ENCODE measurements around the gene SPNS1. TPM values are rescaled to one million over a fixed set of nuclear protein-coding genes. Genes with fewer than 3 reads are reported as not detected.
"Not testable (repeated sequence)": the region's sequence is repeated elsewhere in the genome, so short reads cannot be mapped to it uniquely, and the experiment has no call there.

SPNS1 gene
- total RNA-seq, 1 donor from 2014 or later, result 11.6 TPM

DNA sequence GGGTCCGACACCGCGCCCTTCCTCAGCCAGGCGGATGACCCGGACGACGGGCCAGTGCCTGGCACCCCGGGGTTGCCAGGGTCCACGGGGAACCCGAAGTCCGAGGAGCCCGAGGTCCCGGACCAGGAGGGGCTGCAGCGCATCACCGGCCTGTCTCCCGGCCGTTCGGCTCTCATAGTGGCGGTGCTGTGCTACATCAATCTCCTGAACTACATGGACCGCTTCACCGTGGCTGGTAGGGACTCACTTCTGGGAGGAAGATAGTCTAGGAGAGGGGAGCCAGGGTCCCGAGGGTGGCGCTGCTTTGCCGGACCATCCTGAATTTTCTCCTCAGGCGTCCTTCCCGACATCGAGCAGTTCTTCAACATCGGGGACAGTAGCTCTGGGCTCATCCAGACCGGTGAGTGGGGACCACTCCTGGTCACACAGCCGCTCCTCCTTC, 601 bp downstream of the SPNS1 start:
- H3K36me3 ChIP-seq, result no peaks in the 10 kb centered on the region
- H3K27ac Mint-ChIP-seq, result no peak overlapping the region

DNA sequence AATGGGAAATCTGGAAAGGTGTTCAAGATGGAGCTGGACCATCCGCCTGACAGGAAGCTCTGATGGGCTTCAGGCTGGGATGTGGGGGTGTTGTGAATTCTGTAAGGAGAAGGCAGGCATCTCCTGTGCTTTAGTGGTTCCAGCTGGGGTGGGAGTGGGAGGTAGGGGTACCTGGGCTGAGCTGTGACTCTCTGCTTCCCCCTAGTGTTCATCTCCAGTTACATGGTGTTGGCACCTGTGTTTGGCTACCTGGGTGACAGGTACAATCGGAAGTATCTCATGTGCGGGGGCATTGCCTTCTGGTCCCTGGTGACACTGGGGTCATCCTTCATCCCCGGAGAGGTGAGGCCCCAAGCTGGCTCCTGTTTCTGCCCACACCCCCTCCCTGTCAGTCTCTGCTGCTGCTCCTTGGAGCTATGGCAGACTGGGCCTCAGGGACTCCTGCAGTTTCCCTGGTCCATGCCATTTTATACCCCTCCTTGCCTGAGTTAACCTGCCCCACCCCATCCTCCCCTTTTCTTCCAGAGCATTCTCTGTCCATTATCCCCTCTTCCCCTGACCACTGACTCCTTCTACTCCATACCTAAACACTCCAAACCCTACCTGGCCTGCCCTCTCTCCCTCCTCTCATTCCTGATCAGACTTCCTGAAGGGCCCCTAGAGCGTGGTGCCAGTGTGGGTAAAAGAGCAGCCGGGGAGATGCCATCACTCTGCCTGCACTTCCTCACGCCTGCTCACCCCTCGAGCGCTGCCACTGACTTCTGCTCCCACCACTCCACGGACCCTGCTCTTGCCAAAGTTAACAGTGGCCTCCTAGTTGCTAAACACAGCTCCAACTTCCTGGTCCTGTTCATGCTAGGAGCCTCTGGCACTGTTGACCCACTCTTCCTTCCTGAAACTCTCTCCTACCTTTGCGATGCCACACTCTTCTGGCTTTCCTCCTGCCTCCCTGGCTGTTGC, 3.4 kb downstream of the SPNS1 start:
- Histone ChIP-seq H3K36me3 (no peaks in the 10 kb centered on the region), H3K4me2 (no peak overlapping the region), H3K79me2 (ENCODE audit: low read depth) (peaks cover 12% of the 10 kb centered on the region), H3K9me3 (ENCODE audit: low read depth) (no peaks in the 10 kb centered on the region), H3K9ac (no peak overlapping the region), H3K4me1 (peaks cover 5% of the 10 kb centered on the region), H2AFZ (replicated peaks) (no peak overlapping the region), H3F3A (ENCODE audit: low read depth) (peaks cover 8% of the 10 kb centered on the region), H3K4me3 (no peak overlapping the region), H3K27me3 (no peaks in the 10 kb centered on the region), H3K27ac (no peak overlapping the region), H4K20me1 (ENCODE audit: low read depth) (no peaks in the 10 kb centered on the region)
- Mint-ChIP-seq H3K27me3 (ENCODE audit: insufficient read depth, low read depth) (no peaks in the 10 kb centered on the region), H3K9me3 (no peaks in the 10 kb centered on the region), H3K4me3 (peak overlapping the region; percentile 39), H3K4me1 (peaks cover 11% of the 10 kb centered on the region), H3K27ac (no peak overlapping the region), H3K36me3 (peaks cover 2% of the 10 kb centered on the region)
- peak; percentile 43 for DNase-seq (ENCODE audit: low spot score)
- TF ChIP-seq EZH2 (IDR thresholded peaks at IDR 0.05) (no peak), EZH2phosphoT487 (IDR thresholded peaks at IDR 0.05) (no peak)
- TF ChIP-seq, protein P1, sequence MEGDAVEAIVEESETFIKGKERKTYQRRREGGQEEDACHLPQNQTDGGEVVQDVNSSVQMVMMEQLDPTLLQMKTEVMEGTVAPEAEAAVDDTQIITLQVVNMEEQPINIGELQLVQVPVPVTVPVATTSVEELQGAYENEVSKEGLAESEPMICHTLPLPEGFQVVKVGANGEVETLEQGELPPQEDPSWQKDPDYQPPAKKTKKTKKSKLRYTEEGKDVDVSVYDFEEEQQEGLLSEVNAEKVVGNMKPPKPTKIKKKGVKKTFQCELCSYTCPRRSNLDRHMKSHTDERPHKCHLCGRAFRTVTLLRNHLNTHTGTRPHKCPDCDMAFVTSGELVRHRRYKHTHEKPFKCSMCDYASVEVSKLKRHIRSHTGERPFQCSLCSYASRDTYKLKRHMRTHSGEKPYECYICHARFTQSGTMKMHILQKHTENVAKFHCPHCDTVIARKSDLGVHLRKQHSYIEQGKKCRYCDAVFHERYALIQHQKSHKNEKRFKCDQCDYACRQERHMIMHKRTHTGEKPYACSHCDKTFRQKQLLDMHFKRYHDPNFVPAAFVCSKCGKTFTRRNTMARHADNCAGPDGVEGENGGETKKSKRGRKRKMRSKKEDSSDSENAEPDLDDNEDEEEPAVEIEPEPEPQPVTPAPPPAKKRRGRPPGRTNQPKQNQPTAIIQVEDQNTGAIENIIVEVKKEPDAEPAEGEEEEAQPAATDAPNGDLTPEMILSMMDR (IDR thresholded peaks at IDR 0.05), result peak; percentile 64

More for the DNA sequence above, 601 bp downstream of the SPNS1 start:
- H3K9ac ChIP-seq, result peak overlapping the region; percentile 84
- peaks cover 11% of the 10 kb centered on the region for H3K4me1 Mint-ChIP-seq
- TF ChIP-seq, protein P1 (IDR thresholded peaks at IDR 0.05), result no peak
- TF ChIP-seq EZH2 (IDR thresholded peaks at IDR 0.05) (no peak), EZH2phosphoT487 (IDR thresholded peaks at IDR 0.05) (no peak)
- H3K4me3 Mint-ChIP-seq, result peak overlapping the region; percentile 95
- H3K4me3 ChIP-seq, result peak overlapping the region; percentile 87
- peaks cover 12% of the 10 kb centered on the region for H3K79me2 ChIP-seq (ENCODE audit: low read depth)
- peak overlapping the region; percentile 92 for H2AFZ ChIP-seq (replicated peaks)
- no peaks in the 10 kb centered on the region for H3K9me3 Mint-ChIP-seq
- H3K27ac ChIP-seq, result no peak overlapping the region
- peak; percentile 18 for DNase-seq (ENCODE audit: low spot score)
- H3K9me3 ChIP-seq (ENCODE audit: low read depth), result no peaks in the 10 kb centered on the region
- H3F3A ChIP-seq (ENCODE audit: low read depth), result peaks cover 8% of the 10 kb centered on the region
- peaks cover 2% of the 10 kb centered on the region for H3K36me3 Mint-ChIP-seq
- peaks cover 5% of the 10 kb centered on the region for H3K4me1 ChIP-seq
- no peaks in the 10 kb centered on the region for H3K27me3 ChIP-seq
- peak overlapping the region; percentile 86 for H3K4me2 ChIP-seq
- peaks cover under 1% of the 10 kb centered on the region for H3K27me3 Mint-ChIP-seq (ENCODE audit: insufficient read depth, low read depth)
- no peaks in the 10 kb centered on the region for H4K20me1 ChIP-seq (ENCODE audit: low read depth)

DNA sequence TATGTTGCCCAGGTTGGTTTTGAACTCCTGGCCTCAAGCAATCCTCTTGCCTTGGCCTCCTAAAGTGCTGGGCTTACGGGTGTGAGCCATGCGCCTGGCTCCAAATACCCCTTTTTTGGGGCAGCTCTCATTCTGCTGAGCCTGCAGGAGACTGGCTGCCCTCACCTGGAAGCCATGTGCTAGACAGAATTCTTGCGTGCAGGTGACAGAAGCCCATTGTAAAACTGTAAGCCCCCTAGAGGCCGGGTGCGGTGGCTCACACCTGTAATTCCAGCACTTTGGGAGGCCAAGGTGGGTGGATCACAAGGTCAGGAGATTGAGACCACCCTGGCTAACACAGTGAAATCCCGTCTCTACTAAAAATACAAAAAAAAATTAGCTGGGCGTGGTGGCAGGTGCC, 5.8 kb downstream of the SPNS1 start:
- not testable (repeated sequence) for DNase-seq (ENCODE audit: low spot score)

DNA sequence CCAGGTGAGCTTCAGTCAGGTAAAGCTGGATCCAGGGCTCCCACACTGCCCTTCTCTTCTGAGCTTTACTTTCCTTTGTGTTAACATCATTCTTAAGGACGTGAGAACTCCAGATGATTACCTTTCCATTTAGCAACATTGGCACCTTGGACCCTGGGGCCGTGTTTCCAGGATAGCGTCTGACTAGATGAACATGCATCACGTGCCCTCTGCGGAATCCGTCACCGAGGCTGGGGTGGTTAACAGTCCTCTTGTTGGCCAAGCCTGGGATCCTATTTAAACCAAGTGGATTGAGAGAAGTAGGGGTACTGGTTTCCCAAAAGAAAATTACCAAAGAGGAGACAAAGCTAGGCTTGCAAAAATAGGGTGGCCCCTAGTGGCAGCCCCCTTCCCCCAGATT, 6.4 kb downstream of the SPNS1 start:
- H3K79me2 ChIP-seq (ENCODE audit: low read depth), result peaks cover under 1% of the 10 kb centered on the region
- TF ChIP-seq EZH2phosphoT487 (IDR thresholded peaks at IDR 0.05) (no peak), EZH2 (IDR thresholded peaks at IDR 0.05) (no peak)
- TF ChIP-seq, protein P1 (IDR thresholded peaks at IDR 0.05), result no peak
- no peak overlapping the region for H3K4me3 Mint-ChIP-seq
- no peaks in the 10 kb centered on the region for H3K4me1 ChIP-seq
- no peaks in the 10 kb centered on the region for H3K9me3 ChIP-seq (ENCODE audit: low read depth)
- H3K4me1 Mint-ChIP-seq, result no peaks in the 10 kb centered on the region
- peaks cover 8% of the 10 kb centered on the region for H3K36me3 Mint-ChIP-seq
- no peaks in the 10 kb centered on the region for H4K20me1 ChIP-seq (ENCODE audit: low read depth)
- H3K4me3 ChIP-seq, result no peak overlapping the region
- no peak overlapping the region for H3K27ac ChIP-seq
- no peaks in the 10 kb centered on the region for H3K9me3 Mint-ChIP-seq
- no peaks in the 10 kb centered on the region for H3F3A ChIP-seq (ENCODE audit: low read depth)
- H3K36me3 ChIP-seq, result no peaks in the 10 kb centered on the region
- DNase-seq (ENCODE audit: low spot score), result no peak
- H3K27ac Mint-ChIP-seq, result no peak overlapping the region
- no peaks in the 10 kb centered on the region for H3K27me3 ChIP-seq
- no peak overlapping the region for H3K9ac ChIP-seq
- no peaks in the 10 kb centered on the region for H3K27me3 Mint-ChIP-seq (ENCODE audit: insufficient read depth, low read depth)
- no peak overlapping the region for H2AFZ ChIP-seq (replicated peaks)
- H3K4me2 ChIP-seq, result no peak overlapping the region

More for the DNA sequence above, 5.8 kb downstream of the SPNS1 start:
- not testable (repeated sequence) for H3K4me1 ChIP-seq; H3K9me3 ChIP-seq (ENCODE audit: low read depth); H2AFZ ChIP-seq (replicated peaks); H3K27me3 ChIP-seq; H3K27me3 Mint-ChIP-seq (ENCODE audit: insufficient read depth, low read depth); H3K79me2 ChIP-seq (ENCODE audit: low read depth); H3K36me3 ChIP-seq; H3K36me3 Mint-ChIP-seq; H3F3A ChIP-seq (ENCODE audit: low read depth); H3K27ac Mint-ChIP-seq; H3K9ac ChIP-seq; H3K4me2 ChIP-seq; H4K20me1 ChIP-seq (ENCODE audit: low read depth); H3K4me3 ChIP-seq; H3K27ac ChIP-seq; H3K4me1 Mint-ChIP-seq; H3K9me3 Mint-ChIP-seq; H3K4me3 Mint-ChIP-seq
